NCI-H82 (cell line): ENCODE data around the gene EGFR.

Source experiments
- DNase-seq: peaks from one replicate; lab custom pipeline; 2025; lab: John Stamatoyannopoulos, UW

EGFR gene

GRCh38 chr7:55250313-55250712 lies 231.5 kb downstream of the EGFR start:
- peak; percentile 52 for DNase-seq

DNA sequence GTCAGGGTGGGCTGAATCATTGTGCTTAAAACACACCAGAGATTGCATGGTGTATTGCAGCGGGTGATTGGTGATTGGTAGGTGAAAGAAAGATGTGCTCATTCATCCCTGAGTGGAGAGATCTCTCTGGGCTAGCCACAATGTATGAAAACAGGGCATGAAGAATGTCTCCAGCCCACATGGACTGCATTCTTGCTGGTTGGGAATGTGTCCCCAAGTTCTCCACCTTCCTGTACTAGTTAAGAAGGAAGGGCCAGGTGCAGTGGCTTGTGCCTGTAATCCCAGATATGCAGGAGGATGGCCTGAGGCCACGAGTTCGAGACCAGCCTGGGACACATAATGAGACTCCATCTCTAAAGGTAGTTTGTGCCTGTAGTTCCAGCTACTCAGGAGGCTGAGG lies 232.5 kb downstream of the EGFR start:
- DNase-seq = no peak

DNA sequence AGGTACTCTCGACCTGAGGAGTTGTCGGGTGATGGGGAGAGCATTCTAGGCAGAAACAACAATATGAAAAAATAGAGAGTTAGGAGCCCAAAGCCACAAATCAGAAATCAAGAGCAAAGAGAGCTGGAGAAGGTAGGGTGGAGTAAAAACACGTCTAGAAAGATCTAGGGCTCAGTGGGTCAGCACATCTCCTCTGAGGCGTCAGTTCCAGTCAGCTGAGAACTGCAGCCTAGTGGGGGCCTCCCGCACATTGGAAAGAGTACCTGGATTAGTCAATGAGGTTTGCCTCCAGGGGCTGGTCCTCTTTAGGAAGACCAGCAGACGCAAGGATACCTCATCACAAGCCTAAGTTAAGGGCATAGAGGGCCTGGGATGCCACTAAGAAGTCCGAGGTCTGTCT lies 233.1 kb downstream of the EGFR start:
- no peak for DNase-seq

GRCh38 chr7:55252386-55252785 lies 233.6 kb downstream of the EGFR start:
- DNase-seq = no peak

DNA sequence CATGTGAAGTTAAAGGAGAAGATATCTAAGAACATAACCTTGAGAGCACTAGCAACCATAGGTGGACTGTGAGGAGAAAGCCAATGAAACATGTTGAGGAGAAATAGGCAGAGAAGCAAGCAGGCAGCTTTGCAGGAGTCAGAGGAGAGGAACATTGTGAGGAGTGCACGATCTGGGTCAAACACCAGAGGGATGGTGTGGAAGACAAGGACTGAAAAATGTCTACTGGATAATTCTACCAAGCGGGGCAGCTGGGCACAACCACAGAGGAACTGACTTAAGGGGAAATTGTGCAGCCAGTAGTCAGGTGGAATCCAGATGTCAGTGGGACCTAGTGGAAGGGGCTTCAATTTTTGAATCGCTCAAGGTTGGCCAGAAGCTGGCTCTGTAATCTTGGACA lies 234.4 kb downstream of the EGFR start:
- DNase-seq = no peak

- DNase-seq = no peak
Measured at GRCh38 chr7:55254242-55254595, 235.4 kb downstream of the EGFR start.

DNA sequence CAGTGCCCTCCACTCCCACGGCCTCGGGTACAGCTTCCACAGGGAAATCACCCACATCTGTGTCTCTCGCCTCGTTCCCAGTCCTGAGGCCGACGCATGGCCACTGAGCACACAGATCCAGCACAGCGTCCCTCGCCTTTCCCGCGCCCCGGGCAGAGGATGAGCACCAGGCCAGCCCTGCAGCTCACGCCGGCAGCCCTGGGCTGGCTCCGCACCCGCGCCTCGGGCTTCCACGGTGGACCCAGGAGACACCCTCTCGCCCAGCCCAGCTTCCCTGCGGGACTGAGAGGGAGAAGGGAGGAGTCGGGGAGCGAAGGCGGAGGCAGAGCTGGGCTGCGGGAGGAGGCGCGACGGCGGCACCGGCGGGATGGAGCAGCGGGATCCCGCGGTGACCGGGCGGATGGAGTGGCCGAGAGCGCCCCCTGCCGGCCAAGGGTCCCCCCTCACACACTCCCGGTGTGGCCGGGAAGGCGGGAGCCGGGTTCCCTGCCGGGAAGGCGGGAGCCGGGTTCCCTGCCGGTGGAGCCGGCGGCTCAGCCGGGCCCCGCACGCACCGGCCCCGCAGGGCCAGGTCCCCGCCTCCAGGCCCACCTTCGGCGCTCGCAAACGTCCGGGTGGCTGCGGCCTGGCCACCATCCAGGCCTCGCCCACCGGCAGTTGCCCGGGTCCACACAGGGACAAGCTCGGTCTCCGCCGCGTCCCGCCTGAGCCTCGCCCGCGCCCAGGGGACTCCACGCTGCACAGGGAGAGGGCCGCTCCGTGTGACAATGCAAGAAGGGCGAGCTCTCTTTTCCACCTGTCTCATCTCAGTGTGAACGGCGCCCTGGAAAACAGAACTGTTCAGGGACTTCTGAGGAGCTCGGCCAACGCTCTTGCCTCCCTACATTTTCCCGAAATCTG lies 236.0 kb downstream of the EGFR start:
- DNase-seq = peak; percentile 83

- peak; percentile 83 for DNase-seq
Measured at GRCh38 chr7:55255496-55256445, 237.0 kb downstream of the EGFR start.

DNA sequence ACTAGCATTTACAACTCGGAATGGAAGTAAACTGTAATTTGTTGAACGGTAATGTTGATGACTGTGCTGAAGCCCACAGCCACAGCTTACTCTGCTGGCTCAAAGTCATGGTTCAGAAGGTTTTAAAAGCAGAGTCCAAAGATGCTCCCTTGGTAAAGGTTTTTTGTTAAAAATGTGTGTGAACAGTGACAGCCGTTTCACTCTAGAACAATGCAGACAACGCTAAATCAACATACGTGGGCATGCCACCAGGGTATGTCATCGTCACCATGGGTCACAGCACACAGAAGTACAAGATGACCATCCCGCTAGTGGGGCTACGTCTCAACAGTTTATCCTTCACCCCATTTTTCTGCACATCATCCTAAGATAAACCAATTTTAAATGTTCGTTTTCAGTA lies 239.8 kb downstream of the EGFR start:
- DNase-seq = no peak

DNA sequence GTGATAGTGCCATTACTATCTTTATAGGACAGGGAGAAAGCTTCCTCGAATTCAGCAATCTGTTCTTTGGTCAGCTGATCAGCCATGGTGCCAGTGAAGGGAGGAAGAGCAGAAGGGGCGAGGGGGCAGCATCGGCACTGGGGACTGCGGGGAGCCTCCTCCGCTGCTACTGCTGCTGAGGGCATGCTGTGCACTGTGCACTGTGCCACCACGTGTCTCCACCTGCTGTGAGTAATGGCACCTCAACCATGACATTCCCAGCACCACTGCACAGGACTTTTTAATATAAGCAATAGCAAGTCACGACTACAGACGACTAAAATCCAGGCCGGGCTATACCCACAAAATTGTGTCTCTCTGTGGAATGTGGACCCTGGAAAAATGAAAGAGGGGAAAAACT lies 241.4 kb downstream of the EGFR start:
- no peak for DNase-seq

DNA sequence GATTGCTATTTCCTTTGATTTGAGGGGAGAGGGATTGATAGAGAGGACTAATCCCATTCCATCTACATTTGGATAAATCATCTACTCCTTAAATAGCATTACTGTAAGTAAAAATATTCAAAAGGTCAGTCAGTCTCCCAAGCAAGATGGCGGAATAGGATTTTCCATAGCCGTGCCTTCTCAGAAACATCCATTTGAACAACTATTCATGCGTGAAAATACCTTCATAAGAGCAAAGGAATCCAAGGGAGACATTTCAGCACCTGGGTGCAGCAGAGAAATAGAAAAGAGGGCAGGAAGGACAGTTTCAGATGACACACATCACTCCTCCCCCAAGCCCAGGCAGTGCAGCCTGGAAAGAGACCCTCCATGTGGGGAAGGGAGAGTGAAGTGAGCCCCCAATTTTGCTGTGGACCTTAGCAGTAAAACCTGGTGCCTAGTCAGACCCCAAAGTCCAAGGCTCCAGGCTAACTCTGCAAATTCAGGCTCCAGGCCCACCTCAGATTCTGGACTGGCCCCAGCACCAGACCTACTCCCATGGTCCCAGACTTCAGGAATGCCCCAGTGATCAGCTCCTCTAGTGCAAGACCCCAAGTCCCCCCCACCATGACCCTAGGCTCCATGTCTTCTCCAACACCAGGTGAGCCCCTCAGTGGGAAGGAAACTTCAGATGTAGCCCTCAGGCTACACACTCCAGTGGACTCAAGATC lies 242.0 kb downstream of the EGFR start:
- DNase-seq = no peak
